NCI-H128 (cell line): ENCODE measurements around the gene RPL7L1.
"Not testable (repeated sequence)": the region's sequence is repeated elsewhere in the genome, so short reads cannot be mapped to it uniquely, and the experiment has no call there.

ENCODE experiments used
- DNase-seq: peaks from one replicate; lab custom pipeline; 2025; ENCODE audit not compliant: unreplicated experiment; lab: John Stamatoyannopoulos, UW

The RPL7L1 gene

DNA sequence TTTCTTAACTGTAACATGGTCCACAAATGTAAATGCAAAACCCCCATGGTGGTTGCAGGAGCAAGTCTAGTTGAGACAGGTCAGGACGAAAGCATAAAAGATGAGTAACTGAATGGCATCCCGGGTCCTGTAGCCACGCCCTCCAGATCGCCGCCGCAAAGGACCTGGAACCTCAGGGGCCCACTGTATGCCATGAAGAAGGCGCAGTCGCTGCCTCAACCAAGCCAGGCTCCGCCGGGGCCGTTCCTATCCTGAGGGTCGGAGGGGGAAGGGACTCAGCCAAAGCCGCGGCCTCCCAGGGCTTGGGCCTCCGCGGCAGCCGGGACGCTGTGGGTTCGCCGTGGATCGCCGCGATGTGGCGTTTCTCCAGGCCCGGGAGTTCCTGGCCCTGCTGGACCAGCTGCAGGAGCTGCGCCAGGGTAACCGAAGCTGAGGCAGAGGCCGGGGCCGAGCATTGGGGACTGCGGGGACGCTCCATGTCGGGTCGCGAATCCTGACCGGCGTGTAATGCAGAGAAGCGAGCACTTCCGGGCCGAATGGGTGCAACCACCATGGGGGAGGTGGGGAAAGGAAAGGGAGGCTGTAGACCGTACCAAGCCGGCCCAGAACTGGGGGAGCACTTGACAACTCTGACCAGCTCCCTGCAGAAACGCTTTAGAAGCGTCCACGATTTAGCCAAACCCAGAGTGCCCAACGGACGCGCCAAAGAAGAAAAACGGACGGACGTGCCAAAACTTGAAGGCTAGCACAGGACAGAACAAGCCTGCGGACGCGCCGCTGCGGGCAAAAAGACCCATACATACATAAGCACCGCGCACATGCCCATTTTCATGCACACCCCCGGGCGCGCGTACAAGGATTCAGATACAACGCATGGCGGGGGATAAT, 11.1 kb downstream of the RPL7L1 start:
- DNase-seq: peak; percentile 81

- DNase-seq: no peak
These were observed 11.8 kb downstream of the RPL7L1 start for GRCh38 chr6:42891199-42891722.

DNA sequence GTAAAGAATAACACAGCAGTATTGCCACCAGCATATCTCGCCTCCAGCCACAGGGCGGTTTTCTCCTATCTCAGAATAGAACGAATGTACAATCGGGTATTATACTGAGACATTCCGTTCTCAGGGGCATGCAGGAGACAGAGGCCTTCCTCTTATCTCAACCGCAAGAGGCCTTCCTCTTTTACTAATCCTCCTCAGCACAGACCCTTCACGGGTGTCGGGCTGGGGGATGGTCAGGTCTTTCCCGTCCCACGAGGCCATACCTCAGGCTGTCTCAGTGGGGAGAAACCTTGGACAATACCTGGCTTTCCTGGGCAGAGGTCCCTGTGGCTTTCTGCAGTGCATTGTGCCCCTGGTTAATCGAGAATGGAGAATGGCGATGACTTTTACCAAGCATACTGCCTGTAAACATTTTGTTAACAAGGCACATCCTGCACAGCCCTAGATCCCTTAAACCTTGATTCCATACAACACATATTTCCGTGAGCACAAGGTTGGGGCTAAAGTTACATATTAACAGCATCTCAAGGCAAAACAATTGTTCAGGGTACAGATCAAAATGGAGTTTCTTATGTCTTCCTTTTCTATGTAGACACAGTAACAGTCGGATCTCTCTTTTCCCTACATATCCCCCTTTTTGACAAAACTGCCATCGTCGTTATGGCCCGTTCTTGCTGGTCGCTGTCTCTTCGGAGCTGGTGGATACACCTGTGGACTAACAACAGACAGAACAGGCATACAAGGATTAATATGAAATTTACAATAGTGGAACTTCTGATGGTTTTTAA, 14.8 kb downstream of the RPL7L1 start:
- DNase-seq: not testable (repeated sequence)

- no peak for DNase-seq
These were observed 16.8 kb downstream of the RPL7L1 start for GRCh38 chr6:42896178-42896719.

DNA sequence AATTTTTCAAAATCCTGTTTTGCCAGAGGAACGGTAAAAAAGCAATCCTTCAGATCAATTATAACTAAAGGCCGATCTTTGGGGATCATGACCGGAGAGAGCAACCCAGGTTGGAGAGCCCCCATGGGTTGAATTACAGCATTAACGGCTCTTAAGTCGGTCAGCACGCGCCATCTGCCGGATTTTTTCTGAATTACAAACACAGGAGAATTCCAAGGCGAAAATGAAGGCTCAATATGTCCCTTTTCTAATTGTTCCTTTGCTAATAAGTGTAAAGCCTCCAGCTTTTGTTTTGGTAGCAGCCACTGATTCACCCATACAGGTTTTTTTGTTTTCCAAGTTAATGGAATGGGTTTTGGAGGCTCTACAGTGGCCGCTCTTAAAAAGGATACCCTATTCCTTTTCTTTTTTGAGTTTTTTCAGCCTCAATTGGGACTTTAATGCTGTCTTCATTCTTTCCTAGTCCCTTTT, 19.5 kb downstream of the RPL7L1 start:
- DNase-seq: peak; percentile 54

DNA sequence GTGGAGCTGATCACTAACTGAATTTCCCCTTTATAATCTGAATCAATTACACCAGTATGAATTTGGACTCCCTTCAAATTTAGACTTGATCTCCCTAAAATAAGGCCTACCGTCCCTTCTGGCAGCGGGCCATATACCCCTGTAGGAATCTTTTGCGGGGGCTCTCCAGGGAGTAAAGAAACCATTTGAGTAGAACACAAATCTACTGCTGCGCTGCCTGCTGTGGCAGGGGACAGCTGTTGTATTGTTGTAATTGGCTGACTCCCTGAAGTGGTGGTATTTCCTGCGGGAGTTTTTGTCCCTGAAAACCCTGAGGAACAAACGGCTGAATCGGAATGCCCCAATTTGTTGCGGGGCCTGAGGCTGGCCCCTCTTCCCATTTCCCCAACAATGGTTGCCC, 20.5 kb downstream of the RPL7L1 start:
- no peak for DNase-seq

- DNase-seq: peak; percentile 85
These were observed 22.1 kb downstream of the RPL7L1 start for GRCh38 chr6:42901538-42901957.

GRCh38 chr6:42902429-42903263, 23.2 kb downstream of the RPL7L1 start:
- DNase-seq: not testable (repeated sequence)

DNA sequence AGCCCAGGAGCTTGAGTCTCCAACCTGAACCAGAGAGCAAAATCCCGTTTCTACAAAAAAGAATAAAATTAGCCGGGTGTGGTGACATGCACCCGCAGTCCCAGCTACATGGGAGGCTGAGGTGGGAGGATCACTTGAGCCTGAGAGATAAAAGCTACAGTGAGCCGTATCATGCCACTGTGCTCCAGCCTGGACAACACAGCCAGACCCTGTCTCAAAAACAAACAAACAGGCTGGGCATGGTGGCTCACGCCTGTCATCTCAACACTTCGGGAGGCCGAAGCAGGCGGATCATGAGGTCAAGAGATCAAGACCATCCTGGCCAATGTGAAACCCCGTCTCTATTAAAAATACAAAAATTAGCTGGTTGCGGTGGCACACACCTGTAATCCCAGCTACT, 25.1 kb downstream of the RPL7L1 start:
- no peak for DNase-seq

DNA sequence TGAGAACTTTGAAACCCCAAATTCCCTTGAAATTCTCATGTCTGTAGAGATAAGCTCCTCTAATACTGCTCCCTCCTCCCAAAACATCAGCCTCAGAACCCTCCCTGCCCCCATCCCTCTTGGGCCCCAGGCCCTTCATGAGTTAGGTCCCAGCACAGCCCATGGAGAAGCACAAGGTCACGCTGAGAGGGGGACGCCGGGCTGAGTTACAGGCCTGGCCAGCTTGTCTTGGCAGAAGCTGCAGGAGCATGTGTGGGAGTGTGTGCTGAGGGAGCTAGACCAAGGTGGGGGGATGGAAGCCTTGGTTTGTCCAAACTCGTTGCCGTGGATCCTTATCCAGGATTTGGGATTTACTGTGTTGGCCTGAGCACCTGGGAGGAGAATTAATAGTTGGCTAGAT, 27.9 kb downstream of the RPL7L1 start:
- DNase-seq: no peak

DNA sequence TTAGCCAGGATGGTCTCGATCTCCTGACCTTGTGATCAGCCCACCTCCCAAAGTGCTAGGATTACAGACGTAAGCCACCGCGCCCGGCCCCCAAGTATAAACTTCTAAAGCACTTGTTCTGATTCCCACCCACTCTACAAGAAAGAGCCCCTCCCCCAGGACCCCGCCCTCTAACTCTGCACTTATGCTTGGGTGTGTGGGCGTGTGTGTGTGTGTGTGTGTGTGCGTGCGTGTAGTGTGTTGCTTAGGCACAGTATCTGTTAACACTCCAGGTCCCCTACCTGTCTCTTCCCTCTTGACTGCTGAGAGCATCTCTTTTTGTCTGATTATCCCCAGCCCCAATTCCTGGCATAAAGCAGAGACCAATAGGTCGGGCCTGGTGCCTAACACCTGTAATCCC, 30.4 kb downstream of the RPL7L1 start:
- no peak for DNase-seq

DNA sequence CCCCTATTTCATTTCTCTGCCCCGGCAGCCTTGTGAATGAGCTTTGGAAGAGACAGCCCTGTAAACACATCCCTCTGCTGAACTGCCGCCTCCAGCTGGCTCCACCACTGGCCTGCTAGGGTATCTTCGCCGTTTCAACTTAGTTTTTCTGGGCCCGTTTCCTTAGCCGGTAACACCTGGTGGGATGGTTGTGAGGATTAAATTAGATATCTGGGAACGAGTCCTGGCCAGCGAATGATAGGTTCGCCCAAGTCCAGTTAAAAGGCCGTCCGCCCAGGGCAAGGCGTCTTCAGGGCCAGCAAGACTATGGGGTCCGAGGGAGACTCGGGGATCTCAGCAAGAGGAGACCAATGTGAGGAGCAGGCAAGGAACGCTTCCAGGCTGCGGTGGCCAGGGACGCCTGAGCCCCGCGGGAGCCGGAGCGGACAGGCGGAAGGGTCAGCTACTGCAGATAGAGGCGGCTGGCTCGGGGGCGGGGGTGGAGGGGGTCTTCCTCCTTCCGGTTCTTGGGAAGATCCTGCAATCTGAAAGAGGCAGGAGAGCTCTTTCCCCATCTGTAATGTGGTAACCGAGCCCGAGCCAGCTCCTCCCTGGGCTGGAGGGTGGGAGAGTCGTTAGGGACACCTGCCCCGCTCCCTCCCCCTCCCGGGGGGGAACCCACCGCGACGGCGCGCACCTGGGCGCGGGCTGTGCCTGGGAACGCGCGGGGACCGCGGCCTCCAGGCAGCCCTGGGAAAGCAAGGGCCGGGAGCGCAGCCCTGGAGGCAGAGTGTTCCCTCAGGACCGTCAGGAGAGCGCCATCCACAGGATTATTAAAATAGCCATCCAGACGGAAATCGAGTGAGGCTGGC, 32.0 kb downstream of the RPL7L1 start:
- no peak for DNase-seq

DNA sequence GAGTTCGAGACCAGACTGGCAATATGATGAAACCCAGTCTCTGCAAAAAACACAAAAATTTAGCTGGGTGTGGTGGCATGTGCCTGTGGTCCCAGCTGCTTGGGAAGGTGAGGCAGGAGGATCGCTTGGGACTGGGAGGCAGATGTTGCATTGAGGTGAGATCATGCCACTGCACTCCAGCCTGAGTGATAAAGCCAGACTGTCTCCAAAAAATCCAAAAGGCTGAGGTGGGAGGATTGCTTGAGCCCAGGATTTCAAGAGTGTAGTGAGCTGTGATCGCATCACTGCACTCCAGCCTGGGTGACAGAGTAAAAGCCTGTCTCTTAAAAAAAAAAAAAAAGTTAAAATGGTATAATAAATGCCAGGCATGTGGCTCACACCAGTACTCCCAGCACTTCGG, 35.1 kb downstream of the RPL7L1 start:
- no peak for DNase-seq

GRCh38 chr6:42915732-42916131, 36.3 kb downstream of the RPL7L1 start, which contains the start of gene PTCRA:
TSS of gene PTCRA (plus strand) at chr6:42916053. CDS start at chr6:42916070, 17 bp downstream.
- DNase-seq: no peak

GRCh38 chr6:42916288-42916687, 36.9 kb downstream of the RPL7L1 start:
- DNase-seq: no peak

DNA sequence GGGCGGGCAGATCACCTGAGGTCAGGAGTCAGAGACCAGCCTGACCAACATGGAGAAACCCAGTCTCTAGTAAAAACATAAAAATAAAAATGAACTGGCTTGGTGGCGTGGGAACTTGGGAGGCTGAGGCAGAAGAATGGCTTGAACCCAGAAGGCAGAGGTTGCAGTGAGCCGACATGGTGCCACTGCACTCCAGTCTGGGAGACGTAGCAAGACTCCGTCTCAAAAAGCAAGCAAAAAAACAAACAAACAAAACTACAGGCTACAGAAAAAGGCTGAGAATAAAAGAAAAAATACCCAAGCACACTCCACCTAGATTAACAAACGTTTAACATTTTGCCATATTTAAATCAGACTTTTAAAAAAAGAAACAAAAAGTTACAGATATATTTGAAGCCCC, 42.4 kb downstream of the RPL7L1 start:
- no peak for DNase-seq

DNA sequence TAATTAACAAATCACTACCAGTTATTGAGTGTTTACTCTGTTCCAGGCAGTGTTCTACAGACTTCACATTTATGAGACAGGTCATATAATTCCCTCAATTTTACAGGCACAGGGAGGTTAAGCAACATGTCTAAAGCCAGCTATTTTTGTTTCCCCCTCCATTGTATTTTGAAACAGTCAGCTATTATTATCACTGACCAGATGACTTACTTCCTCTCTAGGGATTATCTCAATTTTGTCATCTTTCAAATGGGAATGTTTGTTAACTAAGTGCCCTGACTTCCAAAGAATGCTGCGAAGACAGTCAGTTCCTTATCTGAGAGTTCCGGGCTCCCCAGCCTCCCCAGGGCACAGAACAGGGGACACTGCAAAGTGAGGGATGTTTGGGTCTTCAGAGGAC, 44.2 kb downstream of the RPL7L1 start:
- DNase-seq: no peak

GRCh38 chr6:42925248-42925857, 45.9 kb downstream of the RPL7L1 start:
- no peak for DNase-seq
